ENCODE results near the gene PDGFA. TPM values are rescaled to one million over a fixed set of nuclear protein-coding genes. Genes with fewer than 3 reads are reported as not detected.

Gene PDGFA
- total and polyA plus RNA-seq, 4 donors: 25.5 to 76.8 (median 58.3) TPM

- H3K9me3 ChIP-seq (ENCODE audit: control insufficient read depth, insufficient read depth, low read length): no peaks in the 10 kb centered on the region
- WGBS (ENCODE audit: insufficient coverage): 59% methylated on average over 16 of the region's 21 CpGs
- peaks cover 17% of the 10 kb centered on the region for H3K36me3 ChIP-seq (ENCODE audit: control insufficient read depth, insufficient read depth, low read length)
- no peak overlapping the region for H3K4me3 ChIP-seq (ENCODE audit: low read depth, low read length)
- peaks cover 6% of the 10 kb centered on the region for H3K4me1 ChIP-seq (ENCODE audit: control insufficient read depth, insufficient read depth, low read length)
- no peak for DNase-seq (ENCODE audit: low read depth in 4 of 6, low spot score in 6 of 6)
- H3K27me3 ChIP-seq (ENCODE audit: control insufficient read depth, insufficient read depth, low read length): no peaks in the 10 kb centered on the region
- no peak overlapping the region for H3K27ac ChIP-seq (ENCODE audit: low read depth, low read length)
Observed at GRCh38 chr7:537911-538634, 18.4 kb upstream of the PDGFA start.

GRCh38 chr7:536231-536630 lies 16.6 kb upstream of the PDGFA start:
- no peak overlapping the region for H3K4me3 ChIP-seq (ENCODE audit: low read depth, low read length)
- H3K4me1 ChIP-seq (ENCODE audit: control insufficient read depth, insufficient read depth, low read length): peaks cover 3% of the 10 kb centered on the region
- no peaks in the 10 kb centered on the region for H3K9me3 ChIP-seq (ENCODE audit: control insufficient read depth, insufficient read depth, low read length)
- no peaks in the 10 kb centered on the region for H3K27me3 ChIP-seq (ENCODE audit: control insufficient read depth, insufficient read depth, low read length)
- WGBS (ENCODE audit: insufficient coverage): 85% methylated on average over 12 of the region's 12 CpGs
- DNase-seq (ENCODE audit: low read depth in 4 of 6, low spot score in 6 of 6): no peak
- H3K36me3 ChIP-seq (ENCODE audit: control insufficient read depth, insufficient read depth, low read length): peaks cover 14% of the 10 kb centered on the region
- H3K27ac ChIP-seq (ENCODE audit: low read depth, low read length): no peak overlapping the region

GRCh38 chr7:534959-535358 lies 15.3 kb upstream of the PDGFA start:
- DNase-seq (ENCODE audit: low read depth in 4 of 6, low spot score in 6 of 6): no peak
- Histone ChIP-seq H3K4me3 (ENCODE audit: low read depth, low read length) (no peak overlapping the region), H3K4me1 (ENCODE audit: control insufficient read depth, insufficient read depth, low read length) (peaks cover 3% of the 10 kb centered on the region), H3K36me3 (ENCODE audit: control insufficient read depth, insufficient read depth, low read length) (peaks cover 14% of the 10 kb centered on the region), H3K9me3 (ENCODE audit: control insufficient read depth, insufficient read depth, low read length) (no peaks in the 10 kb centered on the region), H3K27me3 (ENCODE audit: control insufficient read depth, insufficient read depth, low read length) (peaks cover under 1% of the 10 kb centered on the region), H3K27ac (ENCODE audit: low read depth, low read length) (no peak overlapping the region)
- WGBS (ENCODE audit: insufficient coverage): 91% methylated on average over 8 of the region's 10 CpGs

- WGBS (ENCODE audit: insufficient coverage): 90% methylated on average over 6 of the region's 8 CpGs
Observed at GRCh38 chr7:534075-534474, 14.4 kb upstream of the PDGFA start.

GRCh38 chr7:533266-533665 lies 13.6 kb upstream of the PDGFA start:
- 79% methylated on average over 17 of the region's 17 CpGs for WGBS (ENCODE audit: insufficient coverage)
- Histone ChIP-seq H3K27ac (ENCODE audit: low read depth, low read length) (no peak overlapping the region), H3K9me3 (ENCODE audit: control insufficient read depth, insufficient read depth, low read length) (no peaks in the 10 kb centered on the region), H3K36me3 (ENCODE audit: control insufficient read depth, insufficient read depth, low read length) (peaks cover 11% of the 10 kb centered on the region), H3K4me1 (ENCODE audit: control insufficient read depth, insufficient read depth, low read length) (peaks cover 3% of the 10 kb centered on the region), H3K27me3 (ENCODE audit: control insufficient read depth, insufficient read depth, low read length) (peaks cover 2% of the 10 kb centered on the region), H3K4me3 (ENCODE audit: low read depth, low read length) (no peak overlapping the region)
- DNase-seq (ENCODE audit: low read depth in 4 of 6, low spot score in 6 of 6): no peak

More at GRCh38 chr7:534075-534474, 14.4 kb upstream of the PDGFA start:
- no peak overlapping the region for H3K4me3 ChIP-seq (ENCODE audit: low read depth, low read length)
- no peak overlapping the region for H3K27ac ChIP-seq (ENCODE audit: low read depth, low read length)
- H3K4me1 ChIP-seq (ENCODE audit: control insufficient read depth, insufficient read depth, low read length): peaks cover 3% of the 10 kb centered on the region
- peaks cover 2% of the 10 kb centered on the region for H3K27me3 ChIP-seq (ENCODE audit: control insufficient read depth, insufficient read depth, low read length)
- no peaks in the 10 kb centered on the region for H3K9me3 ChIP-seq (ENCODE audit: control insufficient read depth, insufficient read depth, low read length)
- DNase-seq (ENCODE audit: low read depth in 4 of 6, low spot score in 6 of 6): no peak
- peaks cover 14% of the 10 kb centered on the region for H3K36me3 ChIP-seq (ENCODE audit: control insufficient read depth, insufficient read depth, low read length)

GRCh38 chr7:532379-533143 lies 12.9 kb upstream of the PDGFA start:
- Histone ChIP-seq H3K36me3 (ENCODE audit: control insufficient read depth, insufficient read depth, low read length) (peaks cover 5% of the 10 kb centered on the region), H3K4me1 (ENCODE audit: control insufficient read depth, insufficient read depth, low read length) (no peaks in the 10 kb centered on the region), H3K27me3 (ENCODE audit: control insufficient read depth, insufficient read depth, low read length) (peaks cover 2% of the 10 kb centered on the region), H3K4me3 (ENCODE audit: low read depth, low read length) (no peak overlapping the region), H3K27ac (ENCODE audit: low read depth, low read length) (no peak overlapping the region), H3K9me3 (ENCODE audit: control insufficient read depth, insufficient read depth, low read length) (no peaks in the 10 kb centered on the region)
- no peak for DNase-seq (ENCODE audit: low read depth in 4 of 6, low spot score in 6 of 6)
- WGBS (ENCODE audit: insufficient coverage): 78% methylated on average over 15 of the region's 15 CpGs

- Histone ChIP-seq H3K36me3 (ENCODE audit: control insufficient read depth, insufficient read depth, low read length) (peaks cover 3% of the 10 kb centered on the region), H3K27ac (ENCODE audit: low read depth, low read length) (no peak overlapping the region), H3K4me1 (ENCODE audit: control insufficient read depth, insufficient read depth, low read length) (no peaks in the 10 kb centered on the region), H3K27me3 (ENCODE audit: control insufficient read depth, insufficient read depth, low read length) (peaks cover 2% of the 10 kb centered on the region), H3K9me3 (ENCODE audit: control insufficient read depth, insufficient read depth, low read length) (no peaks in the 10 kb centered on the region), H3K4me3 (ENCODE audit: low read depth, low read length) (no peak overlapping the region)
- no peak for DNase-seq (ENCODE audit: low read depth in 4 of 6, low spot score in 6 of 6)
- 86% methylated on average over 9 of the region's 10 CpGs for WGBS (ENCODE audit: insufficient coverage)
Observed at GRCh38 chr7:531777-532176, 12.1 kb upstream of the PDGFA start.

- peaks cover 7% of the 10 kb centered on the region for H3K4me1 ChIP-seq (ENCODE audit: control insufficient read depth, insufficient read depth, low read length)
- H3K27ac ChIP-seq (ENCODE audit: low read depth, low read length): no peak overlapping the region
- H3K4me3 ChIP-seq (ENCODE audit: low read depth, low read length): no peak overlapping the region
- no peaks in the 10 kb centered on the region for H3K9me3 ChIP-seq (ENCODE audit: control insufficient read depth, insufficient read depth, low read length)
- DNase-seq (ENCODE audit: low read depth in 4 of 6, low spot score in 6 of 6): no peak
- 97% methylated on average over 2 of the region's 2 CpGs for WGBS (ENCODE audit: insufficient coverage)
- no peaks in the 10 kb centered on the region for H3K36me3 ChIP-seq (ENCODE audit: control insufficient read depth, insufficient read depth, low read length)
- peaks cover 18% of the 10 kb centered on the region for H3K27me3 ChIP-seq (ENCODE audit: control insufficient read depth, insufficient read depth, low read length)
Observed at GRCh38 chr7:528451-528850, 8.8 kb upstream of the PDGFA start.

GRCh38 chr7:527723-528122 lies 8.1 kb upstream of the PDGFA start:
- Histone ChIP-seq H3K27ac (ENCODE audit: low read depth, low read length) (no peak overlapping the region), H3K4me3 (ENCODE audit: low read depth, low read length) (no peak overlapping the region), H3K36me3 (ENCODE audit: control insufficient read depth, insufficient read depth, low read length) (no peaks in the 10 kb centered on the region), H3K27me3 (ENCODE audit: control insufficient read depth, insufficient read depth, low read length) (peaks cover 25% of the 10 kb centered on the region), H3K4me1 (ENCODE audit: control insufficient read depth, insufficient read depth, low read length) (peaks cover 15% of the 10 kb centered on the region), H3K9me3 (ENCODE audit: control insufficient read depth, insufficient read depth, low read length) (no peaks in the 10 kb centered on the region)
- 97% methylated on average over 3 of the region's 4 CpGs for WGBS (ENCODE audit: insufficient coverage)
- DNase-seq (ENCODE audit: low read depth in 4 of 6, low spot score in 6 of 6): no peak

Data from spinal cord (tissue), 10 donors.